HEK293 (cell line): ENCODE data around the gene NEK10.

ENCODE experiments used
- YY1 ChIP-seq: fragments of 450-650 bp; formaldehyde crosslinking; IDR thresholded peaks from 2 replicates; pipeline ENCODE4 v1.5.1; 2018; ENCODE audit warnings: missing biosample characterization, missing genetic modification characterization
- TF ChIP-seq, protein P1 (sequence below): fragments of 450-650 bp; formaldehyde crosslinking; IDR thresholded peaks from 2 replicates; pipeline ENCODE4 v1.5.1; 2016; ENCODE audit warnings: missing biosample characterization, missing genetic modification characterization
- TF ChIP-seq, protein P2 (sequence below): fragments of 450-650 bp; formaldehyde crosslinking; IDR thresholded peaks from 2 replicates; pipeline ENCODE4 v1.5.1; 2016; ENCODE audit warnings: missing biosample characterization, missing genetic modification characterization

DNA sequence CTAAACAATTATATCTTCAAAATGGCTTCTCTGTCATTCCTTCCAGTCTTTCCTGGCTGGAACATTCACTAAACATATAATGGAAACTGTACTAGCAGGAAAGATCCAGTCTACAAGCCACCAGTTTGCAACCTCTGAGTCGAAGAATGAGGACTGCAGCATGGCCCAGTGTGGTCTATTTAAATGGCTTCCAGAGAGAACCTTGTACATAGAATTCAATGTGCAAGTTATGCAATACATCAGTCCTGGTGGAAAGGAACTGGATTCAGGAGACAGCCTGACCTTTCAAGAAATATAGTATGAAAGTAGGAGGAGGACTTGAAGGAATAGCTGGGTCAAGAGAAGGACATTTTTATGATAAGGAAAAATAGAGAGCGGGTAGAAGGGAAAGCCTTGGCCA is 49.9 kb downstream of the NEK10 start:
- TF ChIP-seq, protein P1, sequence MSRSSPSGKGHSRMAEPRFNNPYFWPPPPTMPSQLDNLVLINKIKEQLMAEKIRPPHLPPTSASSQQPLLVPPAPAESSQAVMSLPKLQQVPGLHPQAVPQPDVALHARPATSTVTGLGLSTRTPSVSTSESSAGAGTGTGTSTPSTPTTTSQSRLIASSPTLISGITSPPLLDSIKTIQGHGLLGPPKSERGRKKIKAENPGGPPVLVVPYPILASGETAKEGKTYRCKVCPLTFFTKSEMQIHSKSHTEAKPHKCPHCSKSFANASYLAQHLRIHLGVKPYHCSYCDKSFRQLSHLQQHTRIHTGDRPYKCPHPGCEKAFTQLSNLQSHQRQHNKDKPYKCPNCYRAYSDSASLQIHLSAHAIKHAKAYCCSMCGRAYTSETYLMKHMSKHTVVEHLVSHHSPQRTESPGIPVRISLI (tag by site-specific recombination): no peak
- TF ChIP-seq, protein P2, sequence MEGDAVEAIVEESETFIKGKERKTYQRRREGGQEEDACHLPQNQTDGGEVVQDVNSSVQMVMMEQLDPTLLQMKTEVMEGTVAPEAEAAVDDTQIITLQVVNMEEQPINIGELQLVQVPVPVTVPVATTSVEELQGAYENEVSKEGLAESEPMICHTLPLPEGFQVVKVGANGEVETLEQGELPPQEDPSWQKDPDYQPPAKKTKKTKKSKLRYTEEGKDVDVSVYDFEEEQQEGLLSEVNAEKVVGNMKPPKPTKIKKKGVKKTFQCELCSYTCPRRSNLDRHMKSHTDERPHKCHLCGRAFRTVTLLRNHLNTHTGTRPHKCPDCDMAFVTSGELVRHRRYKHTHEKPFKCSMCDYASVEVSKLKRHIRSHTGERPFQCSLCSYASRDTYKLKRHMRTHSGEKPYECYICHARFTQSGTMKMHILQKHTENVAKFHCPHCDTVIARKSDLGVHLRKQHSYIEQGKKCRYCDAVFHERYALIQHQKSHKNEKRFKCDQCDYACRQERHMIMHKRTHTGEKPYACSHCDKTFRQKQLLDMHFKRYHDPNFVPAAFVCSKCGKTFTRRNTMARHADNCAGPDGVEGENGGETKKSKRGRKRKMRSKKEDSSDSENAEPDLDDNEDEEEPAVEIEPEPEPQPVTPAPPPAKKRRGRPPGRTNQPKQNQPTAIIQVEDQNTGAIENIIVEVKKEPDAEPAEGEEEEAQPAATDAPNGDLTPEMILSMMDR: no peak
- no peak for TF ChIP-seq YY1 (tag by site-specific recombination)
